Progenitor cell of endocrine pancreas (in vitro differentiated cells): ENCODE data around the gene ALMS1. TPM values are rescaled to one million over a fixed set of nuclear protein-coding genes. Genes with fewer than 3 reads are reported as not detected.
"Not testable (repeated sequence)": the region's sequence is repeated elsewhere in the genome, so short reads cannot be mapped to it uniquely, and the experiment has no call there.

Experiments
- DNase-seq: peaks from one replicate; pipeline ENCODE4 v3.0.0; 2021; ENCODE audit warnings: low spot score; ENCODE audit not compliant: unreplicated experiment
- H3K27ac Mint-ChIP-seq: 2 replicates; pipeline ENCODE4 v1.8.0; 2021; ENCODE audit warnings: mild to moderate bottlenecking, moderate library complexity, mixed read lengths
- H3K27me3 Mint-ChIP-seq: 2 replicates; pipeline ENCODE4 v1.8.0; 2021; ENCODE audit warnings: mixed read lengths
- H3K36me3 Mint-ChIP-seq: 2 replicates; pipeline ENCODE4 v1.8.0; 2022; ENCODE audit warnings: mixed read lengths; ENCODE audit not compliant: insufficient read depth
- H3K4me1 Mint-ChIP-seq: 2 replicates; pipeline ENCODE4 v1.8.0; 2021; ENCODE audit warnings: low read depth, mixed read lengths
- H3K4me3 Mint-ChIP-seq: 2 replicates; pipeline ENCODE4 v1.8.0; 2021; ENCODE audit warnings: low read depth, mild to moderate bottlenecking, moderate library complexity, mixed read lengths
- H3K9me3 Mint-ChIP-seq: 2 replicates; pipeline ENCODE4 v1.8.0; 2021; ENCODE audit warnings: low read depth, mixed read lengths
- CTCF ChIP-seq: fragments of 200-600 bp; sonication (generic); IDR thresholded peaks from one replicate; pipeline ENCODE4 v1.5.0; 2021; ENCODE audit warnings: antibody characterized with exemption, mild to moderate bottlenecking; ENCODE audit not compliant: unreplicated experiment
- total RNA-seq: library from RNA; stranded (reverse); gene quantifications from 2 replicates; pipeline ENCODE4 v1.2.1, GENCODE V29; 2021

Gene ALMS1
- total RNA-seq, 1 donor from 2014 or later: 40.8 TPM

- H3K4me3 Mint-ChIP-seq, H3K4me1 Mint-ChIP-seq, H3K9me3 Mint-ChIP-seq, H3K27me3 Mint-ChIP-seq, DNase-seq, H3K27ac Mint-ChIP-seq: not testable (repeated sequence)
- peaks cover 11% of the 10 kb centered on the region for H3K36me3 Mint-ChIP-seq
- TF ChIP-seq CTCF: peak; percentile 32
These were observed 234.3 kb downstream of the ALMS1 start for GRCh38 chr2:73619925-73620324.

- not testable (repeated sequence) for H3K4me1 Mint-ChIP-seq, H3K36me3 Mint-ChIP-seq, DNase-seq, H3K27ac Mint-ChIP-seq, H3K9me3 Mint-ChIP-seq, H3K27me3 Mint-ChIP-seq, H3K4me3 Mint-ChIP-seq
These were observed 238.4 kb downstream of the ALMS1 start for GRCh38 chr2:73624036-73624435.

GRCh38 chr2:73624625-73625024, 239.0 kb downstream of the ALMS1 start:
- not testable (repeated sequence) for H3K27me3 Mint-ChIP-seq, H3K4me1 Mint-ChIP-seq, H3K4me3 Mint-ChIP-seq, H3K27ac Mint-ChIP-seq, H3K36me3 Mint-ChIP-seq, H3K9me3 Mint-ChIP-seq, DNase-seq
- peak; percentile 23 for TF ChIP-seq CTCF

- DNase-seq, H3K27ac Mint-ChIP-seq: not testable (repeated sequence)
These were observed 240.6 kb downstream of the ALMS1 start for GRCh38 chr2:73626237-73626636.

GRCh38 chr2:73628493-73628892, 242.9 kb downstream of the ALMS1 start:
- H3K9me3 Mint-ChIP-seq, H3K4me3 Mint-ChIP-seq, H3K27ac Mint-ChIP-seq, H3K4me1 Mint-ChIP-seq, H3K27me3 Mint-ChIP-seq, H3K36me3 Mint-ChIP-seq, DNase-seq: not testable (repeated sequence)

More at GRCh38 chr2:73626237-73626636, 240.6 kb downstream of the ALMS1 start:
- H3K4me3 Mint-ChIP-seq, H3K36me3 Mint-ChIP-seq, H3K27me3 Mint-ChIP-seq, H3K4me1 Mint-ChIP-seq, H3K9me3 Mint-ChIP-seq: not testable (repeated sequence)

GRCh38 chr2:73630662-73631266, 245.1 kb downstream of the ALMS1 start:
- H3K9me3 Mint-ChIP-seq, DNase-seq, H3K4me3 Mint-ChIP-seq, H3K27me3 Mint-ChIP-seq, H3K4me1 Mint-ChIP-seq, H3K36me3 Mint-ChIP-seq, H3K27ac Mint-ChIP-seq: not testable (repeated sequence)
- peak; percentile 73 for TF ChIP-seq CTCF

GRCh38 chr2:73636977-73637376, 251.3 kb downstream of the ALMS1 start:
- H3K4me1 Mint-ChIP-seq, H3K27me3 Mint-ChIP-seq, H3K36me3 Mint-ChIP-seq, H3K4me3 Mint-ChIP-seq, DNase-seq, H3K9me3 Mint-ChIP-seq, H3K27ac Mint-ChIP-seq: not testable (repeated sequence)
